Measurements from ENCODE around the gene SNRNP200.

SNRNP200 gene

DNA sequence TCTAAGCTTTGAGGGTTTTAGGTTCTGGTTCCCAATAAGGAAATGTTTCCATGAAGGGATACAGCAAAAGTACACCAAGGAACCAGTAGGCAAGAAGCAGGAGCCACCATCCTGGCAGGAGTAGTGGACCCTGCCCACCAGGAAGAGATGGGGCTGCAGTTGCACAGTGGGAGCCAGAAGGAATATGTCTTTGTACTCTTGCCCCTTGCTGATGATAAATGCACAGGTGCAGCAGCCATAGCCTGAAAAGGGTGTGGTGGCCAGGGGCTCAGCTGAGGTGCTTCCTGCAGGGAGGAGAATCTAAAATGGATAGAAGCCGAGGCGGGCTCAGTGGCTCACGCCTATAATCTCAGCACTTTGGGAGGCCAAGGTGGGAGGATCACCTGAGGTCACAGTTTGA is 67.1 kb downstream of the SNRNP200 start:
- ATAC-seq, result no peak
- Mint-ChIP-seq H3K27ac (no peak overlapping the region), H3K4me1 (peaks cover 29% of the 10 kb centered on the region), H3K27me3 (no peaks in the 10 kb centered on the region), H3K9me3 (no peaks in the 10 kb centered on the region), H3K4me3 (no peak overlapping the region)
- no peak for DNase-seq

GRCh38 chr2:96236882-96237281 is 68.5 kb downstream of the SNRNP200 start:
- ATAC-seq, result no peak
- Mint-ChIP-seq H3K4me1 (peaks cover 15% of the 10 kb centered on the region), H3K27ac (peak overlapping the region in 1 of 2 donors; percentile 20)

GRCh38 chr2:96233880-96234316 is 71.4 kb downstream of the SNRNP200 start:
- H3K4me3 Mint-ChIP-seq, result no peak overlapping the region
- ATAC-seq (no peak), DNase-seq (no peak)
- H3K27ac Mint-ChIP-seq, result no peak overlapping the region
- H3K9me3 Mint-ChIP-seq, result no peaks in the 10 kb centered on the region
- H3K4me1 Mint-ChIP-seq, result no peaks in the 10 kb centered on the region
- H3K27me3 Mint-ChIP-seq, result no peaks in the 10 kb centered on the region

More at GRCh38 chr2:96236882-96237281, 68.5 kb downstream of the SNRNP200 start:
- Mint-ChIP-seq H3K9me3 (no peaks in the 10 kb centered on the region), H3K4me3 (no peak overlapping the region), H3K27me3 (no peaks in the 10 kb centered on the region)
- DNase-seq, result no peak

GRCh38 chr2:96233436-96233835 is 71.9 kb downstream of the SNRNP200 start:
- Mint-ChIP-seq H3K4me1 (no peaks in the 10 kb centered on the region), H3K27me3 (no peaks in the 10 kb centered on the region), H3K4me3 (no peak overlapping the region), H3K9me3 (no peaks in the 10 kb centered on the region), H3K27ac (no peak overlapping the region)
- DNase-seq, result no peak
- no peak for ATAC-seq

DNA sequence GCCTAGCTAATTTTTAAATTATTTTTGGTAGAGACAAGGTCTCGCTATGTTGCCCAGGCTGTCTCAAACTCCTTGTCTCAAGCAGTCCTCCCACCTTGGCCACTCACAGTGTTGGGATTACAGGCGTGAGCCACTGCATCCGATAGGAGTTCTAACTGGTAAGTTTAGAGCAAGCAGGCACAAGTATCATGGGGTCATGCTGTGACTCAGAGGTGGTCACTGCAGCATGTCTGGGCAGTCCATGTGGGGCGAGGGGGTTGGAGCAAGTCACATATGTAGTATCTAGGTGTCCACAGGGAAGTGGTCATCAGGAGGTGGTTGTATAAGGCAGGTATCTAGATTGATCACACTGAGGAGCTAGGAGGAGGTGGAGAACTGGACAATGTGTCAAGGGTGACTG is 74.0 kb downstream of the SNRNP200 start:
- DNase-seq (no peak), ATAC-seq (no peak)
- no peak overlapping the region for H3K27ac Mint-ChIP-seq

DNA sequence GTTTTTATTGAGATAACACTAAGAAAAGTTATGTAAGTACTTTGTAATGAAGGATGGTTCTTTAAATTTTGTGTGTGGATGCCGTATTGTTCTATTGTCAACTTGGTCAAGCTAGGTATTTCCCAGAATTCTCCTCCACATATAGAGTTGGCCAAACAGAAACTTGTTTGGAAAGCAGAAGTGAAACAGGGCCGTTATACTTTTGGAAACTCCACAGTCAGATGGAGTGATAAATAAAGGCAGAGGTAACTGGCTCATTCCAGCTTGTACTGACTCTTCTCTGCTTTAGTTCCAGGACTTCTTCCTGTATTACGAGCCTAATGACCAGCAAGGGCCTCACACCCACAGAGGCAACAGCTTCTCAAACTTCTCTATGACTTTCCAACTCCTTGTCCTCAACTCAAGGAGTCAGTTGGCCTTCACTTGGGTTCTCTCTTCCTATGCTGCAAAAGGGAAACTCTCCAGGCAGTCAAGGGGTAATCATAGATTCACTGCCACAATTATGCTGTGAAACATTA is 80.3 kb downstream of the SNRNP200 start:
- no peaks in the 10 kb centered on the region for H3K9me3 Mint-ChIP-seq
- DNase-seq, result no peak
- H3K4me3 Mint-ChIP-seq, result no peak overlapping the region
- H3K27ac Mint-ChIP-seq, result no peak overlapping the region
- no peaks in the 10 kb centered on the region for H3K27me3 Mint-ChIP-seq
- peaks cover 9% of the 10 kb centered on the region for H3K4me1 Mint-ChIP-seq
- no peak for ATAC-seq

More for the DNA sequence above, 74.0 kb downstream of the SNRNP200 start:
- H3K4me3 Mint-ChIP-seq, result no peak overlapping the region
- no peaks in the 10 kb centered on the region for H3K9me3 Mint-ChIP-seq
- no peaks in the 10 kb centered on the region for H3K27me3 Mint-ChIP-seq
- H3K4me1 Mint-ChIP-seq, result no peaks in the 10 kb centered on the region

All from stimulated activated naive CD8-positive, alpha-beta T cell treated with anti-CD3 and anti-CD28 coated beads, Interleukin-15, amount 100 ng/mL, for 72 hours (primary cell).